Liver (tissue), 9 donors: ENCODE data around the gene EDIL3. TPM values are rescaled to one million over a fixed set of nuclear protein-coding genes. Genes with fewer than 3 reads are reported as not detected.

Experiments
- DNase-seq: peaks from one replicate; pipeline ENCODE4 v3.0.0-alpha.2; 2017; ENCODE audit warnings: low spot score
- H3K27ac ChIP-seq, 2 donors: one replicate each; pipeline ENCODE4 v1.7.0; 2013; ENCODE audit warnings: inconsistent platforms in 2 of 2, low read length in 2 of 2, control low read depth in 1 of 2, low read depth in 1 of 2, mild to moderate bottlenecking in 1 of 2
- H3K27me3 ChIP-seq, 4 donors: one replicate each; pipeline versions ENCODE4 v1.6.1 to v1.7.0; 2013; ENCODE audit warnings: low read length in 3 of 4, inconsistent platforms in 1 of 4, mild to moderate bottlenecking in 1 of 4, moderate library complexity in 1 of 4; ENCODE audit not compliant: control insufficient read depth in 4 of 4, insufficient read depth in 4 of 4
- H3K36me3 ChIP-seq, 4 donors: one replicate each; pipeline versions ENCODE4 v1.6.1 to v1.7.0; 2013; ENCODE audit warnings: low read length in 3 of 4, mild to moderate bottlenecking in 3 of 4, low read depth in 1 of 4, moderate library complexity in 1 of 4; ENCODE audit not compliant: control insufficient read depth in 4 of 4, insufficient read depth in 3 of 4
- H3K4me1 ChIP-seq, 4 donors: one replicate each; pipeline versions ENCODE4 v1.6.1 to v1.7.0; 2013; ENCODE audit warnings: low read length in 3 of 4, mild to moderate bottlenecking in 3 of 4, moderate library complexity in 1 of 4; ENCODE audit not compliant: control insufficient read depth in 4 of 4, insufficient read depth in 4 of 4
- H3K4me3 ChIP-seq, 3 donors: one replicate each; pipeline versions ENCODE4 v1.6.1 to v1.7.0; 2013; ENCODE audit warnings: low read length in 3 of 3, control low read depth in 1 of 3, low read depth in 1 of 3, mild to moderate bottlenecking in 1 of 3
- H3K9ac ChIP-seq, 2 donors: one replicate each; pipeline ENCODE4 v1.7.0; 2013; ENCODE audit warnings: low read length in 2 of 2, mild to moderate bottlenecking in 2 of 2, moderate library complexity in 2 of 2, control low read depth in 1 of 2, low read depth in 1 of 2
- H3K9me3 ChIP-seq, 4 donors: one replicate each; pipeline versions ENCODE4 v1.6.1 to v1.7.0; 2013; ENCODE audit warnings: low read length in 3 of 4; ENCODE audit not compliant: control insufficient read depth in 4 of 4
- EGR1 ChIP-seq, 2 donors: IDR thresholded peaks; 2 replicates each; pipeline ENCODE4 v1.6.1; 2016 to 2018; ENCODE audit warnings: antibody characterized with exemption in 2 of 2, low read depth in 2 of 2
- FOXA1 ChIP-seq: IDR thresholded peaks from 2 replicates; pipeline ENCODE4 v1.6.1; 2016; ENCODE audit warnings: antibody characterized with exemption
- FOXA2 ChIP-seq: IDR thresholded peaks from 2 replicates; pipeline ENCODE4 v1.6.1; 2016; ENCODE audit warnings: antibody characterized with exemption
- GABPA ChIP-seq, 2 donors: IDR thresholded peaks in 1 of 2; conservative IDR thresholded peaks in 1 of 2; 2 replicates each; pipeline ENCODE4 v1.6.1; 2016; ENCODE audit warnings: antibody characterized with exemption in 2 of 2, mild to moderate bottlenecking in 1 of 2, moderate library complexity in 1 of 2
- HNF4A ChIP-seq, 2 donors: conservative IDR thresholded peaks; 2 replicates each; pipeline ENCODE4 v1.6.1; 2016; ENCODE audit warnings: antibody characterized with exemption in 2 of 2, mild to moderate bottlenecking in 2 of 2
- HNF4G ChIP-seq: IDR thresholded peaks from 2 replicates; pipeline ENCODE4 v1.6.1; 2016; ENCODE audit warnings: antibody characterized with exemption
- JUND ChIP-seq, 2 donors: IDR thresholded peaks; 2 replicates each; pipeline ENCODE4 v1.6.1; 2016; ENCODE audit warnings: antibody characterized with exemption in 2 of 2
- NR2F2 ChIP-seq: IDR thresholded peaks from 2 replicates; pipeline ENCODE4 v1.6.1; 2016; ENCODE audit warnings: antibody characterized with exemption
- RAD21 ChIP-seq, 2 donors: IDR thresholded peaks; 2 replicates each; pipeline ENCODE4 v1.6.1; 2016; ENCODE audit warnings: antibody characterized with exemption in 2 of 2, mild to moderate bottlenecking in 2 of 2
- RXRA ChIP-seq, 2 donors: IDR thresholded peaks; 2 replicates each; pipeline ENCODE4 v1.6.1; 2017 to 2018; ENCODE audit warnings: antibody characterized with exemption in 2 of 2, mild to moderate bottlenecking in 1 of 2
- SP1 ChIP-seq: IDR thresholded peaks from 2 replicates; pipeline ENCODE4 v1.6.1; 2018; ENCODE audit warnings: antibody characterized with exemption, mild to moderate bottlenecking
- TAF1 ChIP-seq: conservative IDR thresholded peaks from 2 replicates; pipeline ENCODE4 v1.6.1; 2016; ENCODE audit warnings: antibody characterized with exemption, mild to moderate bottlenecking
- YY1 ChIP-seq: IDR thresholded peaks from 2 replicates; pipeline ENCODE4 v1.6.1; 2016; ENCODE audit warnings: antibody characterized with exemption, mild to moderate bottlenecking
- WGBS: extraction: QIAGEN DNeasy Blood & Tissue Kit; methylation state at CpG from one replicate; pipeline ENCODE4 v1.1.7; 2013; 5-methylcytosine and 5-hydroxymethylcytosine counted together
- polyA plus RNA-seq, 2 donors: library from polyadenylated mRNA; stranded (reverse) in 1 of 2; unstranded in 1 of 2; fragments of 200-250 nt in 1 of 2; fragments of >200 nt in 1 of 2; fragmentation: Nextera tagmentation in 1 of 2; extraction: Ambion mirVana in 1 of 2; gene quantifications; one replicate each; pipeline versions ENCODE4 v1.2.1 to v1.2.3, GENCODE V29; 2013 to 2015
- total RNA-seq, 2 donors: library from RNA; depleted of rRNA; stranded (reverse); fragments of >200 nt; gene quantifications; one replicate each; pipeline ENCODE4 v1.2.3, GENCODE V29; 2014
- TF ChIP-seq, protein P1 (sequence below): IDR thresholded peaks from 2 replicates; pipeline ENCODE4 v1.6.1; 2016; ENCODE audit warnings: antibody characterized with exemption
- TF ChIP-seq, protein P2 (sequence below): IDR thresholded peaks from 2 replicates; pipeline ENCODE4 v1.6.1; 2016; ENCODE audit warnings: antibody characterized with exemption
- TF ChIP-seq, protein P3 (sequence below): IDR thresholded peaks from 2 replicates; pipeline ENCODE4 v1.6.1; 2016; ENCODE audit warnings: antibody characterized with exemption, mild to moderate bottlenecking
- TF ChIP-seq, protein P4 (sequence below): IDR thresholded peaks from 2 replicates; pipeline ENCODE4 v1.6.1; 2016; ENCODE audit warnings: antibody characterized with exemption
- TF ChIP-seq, protein P5 (sequence below): fragments of 150-350 bp; IDR thresholded peaks from 2 replicates; pipeline ENCODE4 v1.5.1; 2017; ENCODE audit warnings: improper control_type of control experiment, low read depth, low read length; ENCODE audit not compliant: missing input control
- donor health status: healthy.
- donor health status: healthy.
- donor health status: healthy.
- donor health status: healthy.
- donor health status: healthy.

Gene EDIL3
- total and polyA plus RNA-seq, 4 donors, result 0.33 to 12.0 (median 0.76) TPM

DNA sequence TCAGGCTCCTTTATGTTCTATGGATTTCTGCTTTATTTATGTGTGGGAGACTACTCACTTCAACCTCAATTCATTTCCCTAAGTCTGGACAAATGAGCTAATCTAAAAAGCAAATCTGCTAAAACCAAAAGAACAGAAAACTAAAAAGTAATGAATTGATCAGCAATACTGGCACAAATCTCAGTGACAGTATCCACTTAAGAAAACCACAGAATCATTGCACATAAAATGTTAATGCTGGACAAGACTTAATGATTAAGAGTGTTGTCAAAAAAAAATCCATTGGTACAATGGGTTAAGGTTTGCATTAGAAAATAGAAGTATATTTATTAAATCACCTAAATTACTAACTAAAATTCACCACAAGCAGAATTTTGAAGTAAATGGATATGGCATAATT is 147.6 kb downstream of the EDIL3 start (continued):
- TF ChIP-seq, protein P1, sequence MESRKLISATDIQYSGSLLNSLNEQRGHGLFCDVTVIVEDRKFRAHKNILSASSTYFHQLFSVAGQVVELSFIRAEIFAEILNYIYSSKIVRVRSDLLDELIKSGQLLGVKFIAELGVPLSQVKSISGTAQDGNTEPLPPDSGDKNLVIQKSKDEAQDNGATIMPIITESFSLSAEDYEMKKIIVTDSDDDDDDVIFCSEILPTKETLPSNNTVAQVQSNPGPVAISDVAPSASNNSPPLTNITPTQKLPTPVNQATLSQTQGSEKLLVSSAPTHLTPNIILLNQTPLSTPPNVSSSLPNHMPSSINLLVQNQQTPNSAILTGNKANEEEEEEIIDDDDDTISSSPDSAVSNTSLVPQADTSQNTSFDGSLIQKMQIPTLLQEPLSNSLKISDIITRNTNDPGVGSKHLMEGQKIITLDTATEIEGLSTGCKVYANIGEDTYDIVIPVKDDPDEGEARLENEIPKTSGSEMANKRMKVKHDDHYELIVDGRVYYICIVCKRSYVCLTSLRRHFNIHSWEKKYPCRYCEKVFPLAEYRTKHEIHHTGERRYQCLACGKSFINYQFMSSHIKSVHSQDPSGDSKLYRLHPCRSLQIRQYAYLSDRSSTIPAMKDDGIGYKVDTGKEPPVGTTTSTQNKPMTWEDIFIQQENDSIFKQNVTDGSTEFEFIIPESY, result no peak
- TF ChIP-seq FOXA1, result no peak
- no peak for TF ChIP-seq SP1
- no peak for TF ChIP-seq EGR1 (IDR thresholded peaks at IDR 0.05; ENCODE audit: low read depth in 2 of 2)
- TF ChIP-seq, protein P2, sequence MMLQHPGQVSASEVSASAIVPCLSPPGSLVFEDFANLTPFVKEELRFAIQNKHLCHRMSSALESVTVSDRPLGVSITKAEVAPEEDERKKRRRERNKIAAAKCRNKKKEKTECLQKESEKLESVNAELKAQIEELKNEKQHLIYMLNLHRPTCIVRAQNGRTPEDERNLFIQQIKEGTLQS, result no peak
- no peak for TF ChIP-seq RAD21 (IDR thresholded peaks at IDR 0.05)
- TF ChIP-seq GABPA (IDR thresholded peaks at IDR 0.05 in 1 of 2, conservative IDR thresholded peaks at IDR 0.05 in 1 of 2), result no peak
- no peak for TF ChIP-seq JUND (IDR thresholded peaks at IDR 0.05)

DNA sequence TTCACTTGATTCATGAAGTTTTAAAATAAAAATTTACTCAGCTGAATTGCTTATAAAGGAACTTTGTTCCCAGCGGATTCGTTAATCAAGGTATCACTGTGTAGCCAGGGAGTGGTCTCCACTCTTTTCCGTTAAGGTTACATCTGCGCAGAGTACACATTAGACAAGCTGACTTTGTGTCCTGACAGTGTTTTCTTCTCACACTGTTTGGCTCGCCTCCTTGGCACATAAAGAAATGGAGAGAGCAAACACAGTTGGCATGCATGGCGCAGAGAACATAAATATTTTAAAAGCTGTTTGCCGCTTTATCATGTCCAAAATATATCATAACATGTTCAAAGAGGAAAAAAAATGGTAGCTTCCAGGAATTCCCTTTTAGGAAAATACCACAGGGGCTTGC is 153.2 kb downstream of the EDIL3 start:
- Histone ChIP-seq H3K27me3 (no peaks in the 10 kb centered on the region), H3K4me3 (no peak overlapping the region), H3K36me3 (no peaks in the 10 kb centered on the region), H3K27ac (no peak overlapping the region), H3K9ac (no peak overlapping the region), H3K4me1 (no peaks in the 10 kb centered on the region), H3K9me3 (no peaks in the 10 kb centered on the region)
- no peak for DNase-seq
- TF ChIP-seq HNF4G, result no peak
- TF ChIP-seq TAF1, result no peak
- no peak for TF ChIP-seq EGR1 (IDR thresholded peaks at IDR 0.05; ENCODE audit: low read depth in 2 of 2)
- WGBS, result 83% methylated on average over 7 of the region's 7 CpGs

DNA sequence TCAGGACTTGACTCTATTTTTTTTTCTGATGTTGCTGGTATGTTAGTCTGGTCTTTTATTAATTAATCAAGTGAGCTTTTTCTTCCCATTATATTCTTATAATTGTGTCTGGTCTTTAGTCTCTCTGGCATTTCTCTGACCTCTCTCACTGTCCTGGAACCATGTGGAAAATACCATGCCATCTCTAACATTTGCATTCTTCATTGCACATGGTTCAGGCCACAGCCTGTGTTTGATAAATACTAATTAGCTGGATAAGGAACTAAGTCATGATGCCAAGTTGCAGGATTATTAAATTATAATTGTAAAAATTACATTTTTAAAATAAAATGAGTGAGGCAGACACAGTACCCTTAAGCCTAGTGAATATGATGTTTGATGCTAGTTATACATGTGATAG is 155.6 kb downstream of the EDIL3 start:
- H3K4me3 ChIP-seq, result no peak overlapping the region
- H3K4me1 ChIP-seq, result no peaks in the 10 kb centered on the region
- TF ChIP-seq RAD21 (IDR thresholded peaks at IDR 0.05), result no peak
- TF ChIP-seq, protein P1, result no peak
- no peak for TF ChIP-seq TAF1
- no peak for TF ChIP-seq JUND (IDR thresholded peaks at IDR 0.05)
- no peak for TF ChIP-seq FOXA1
- TF ChIP-seq, protein P2, result no peak
- TF ChIP-seq HNF4A (conservative IDR thresholded peaks at IDR 0.05), result no peak
- TF ChIP-seq, protein P3, sequence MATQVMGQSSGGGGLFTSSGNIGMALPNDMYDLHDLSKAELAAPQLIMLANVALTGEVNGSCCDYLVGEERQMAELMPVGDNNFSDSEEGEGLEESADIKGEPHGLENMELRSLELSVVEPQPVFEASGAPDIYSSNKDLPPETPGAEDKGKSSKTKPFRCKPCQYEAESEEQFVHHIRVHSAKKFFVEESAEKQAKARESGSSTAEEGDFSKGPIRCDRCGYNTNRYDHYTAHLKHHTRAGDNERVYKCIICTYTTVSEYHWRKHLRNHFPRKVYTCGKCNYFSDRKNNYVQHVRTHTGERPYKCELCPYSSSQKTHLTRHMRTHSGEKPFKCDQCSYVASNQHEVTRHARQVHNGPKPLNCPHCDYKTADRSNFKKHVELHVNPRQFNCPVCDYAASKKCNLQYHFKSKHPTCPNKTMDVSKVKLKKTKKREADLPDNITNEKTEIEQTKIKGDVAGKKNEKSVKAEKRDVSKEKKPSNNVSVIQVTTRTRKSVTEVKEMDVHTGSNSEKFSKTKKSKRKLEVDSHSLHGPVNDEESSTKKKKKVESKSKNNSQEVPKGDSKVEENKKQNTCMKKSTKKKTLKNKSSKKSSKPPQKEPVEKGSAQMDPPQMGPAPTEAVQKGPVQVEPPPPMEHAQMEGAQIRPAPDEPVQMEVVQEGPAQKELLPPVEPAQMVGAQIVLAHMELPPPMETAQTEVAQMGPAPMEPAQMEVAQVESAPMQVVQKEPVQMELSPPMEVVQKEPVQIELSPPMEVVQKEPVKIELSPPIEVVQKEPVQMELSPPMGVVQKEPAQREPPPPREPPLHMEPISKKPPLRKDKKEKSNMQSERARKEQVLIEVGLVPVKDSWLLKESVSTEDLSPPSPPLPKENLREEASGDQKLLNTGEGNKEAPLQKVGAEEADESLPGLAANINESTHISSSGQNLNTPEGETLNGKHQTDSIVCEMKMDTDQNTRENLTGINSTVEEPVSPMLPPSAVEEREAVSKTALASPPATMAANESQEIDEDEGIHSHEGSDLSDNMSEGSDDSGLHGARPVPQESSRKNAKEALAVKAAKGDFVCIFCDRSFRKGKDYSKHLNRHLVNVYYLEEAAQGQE, result no peak
- TF ChIP-seq, protein P4, sequence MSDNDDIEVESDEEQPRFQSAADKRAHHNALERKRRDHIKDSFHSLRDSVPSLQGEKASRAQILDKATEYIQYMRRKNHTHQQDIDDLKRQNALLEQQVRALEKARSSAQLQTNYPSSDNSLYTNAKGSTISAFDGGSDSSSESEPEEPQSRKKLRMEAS, result no peak
- no peak for TF ChIP-seq EGR1 (IDR thresholded peaks at IDR 0.05; ENCODE audit: low read depth in 2 of 2)
- TF ChIP-seq SP1, result no peak
- no peak for TF ChIP-seq HNF4G
- no peak for TF ChIP-seq FOXA2
- TF ChIP-seq NR2F2, result no peak
- no peak for TF ChIP-seq RXRA (IDR thresholded peaks at IDR 0.05)
- TF ChIP-seq, protein P5, sequence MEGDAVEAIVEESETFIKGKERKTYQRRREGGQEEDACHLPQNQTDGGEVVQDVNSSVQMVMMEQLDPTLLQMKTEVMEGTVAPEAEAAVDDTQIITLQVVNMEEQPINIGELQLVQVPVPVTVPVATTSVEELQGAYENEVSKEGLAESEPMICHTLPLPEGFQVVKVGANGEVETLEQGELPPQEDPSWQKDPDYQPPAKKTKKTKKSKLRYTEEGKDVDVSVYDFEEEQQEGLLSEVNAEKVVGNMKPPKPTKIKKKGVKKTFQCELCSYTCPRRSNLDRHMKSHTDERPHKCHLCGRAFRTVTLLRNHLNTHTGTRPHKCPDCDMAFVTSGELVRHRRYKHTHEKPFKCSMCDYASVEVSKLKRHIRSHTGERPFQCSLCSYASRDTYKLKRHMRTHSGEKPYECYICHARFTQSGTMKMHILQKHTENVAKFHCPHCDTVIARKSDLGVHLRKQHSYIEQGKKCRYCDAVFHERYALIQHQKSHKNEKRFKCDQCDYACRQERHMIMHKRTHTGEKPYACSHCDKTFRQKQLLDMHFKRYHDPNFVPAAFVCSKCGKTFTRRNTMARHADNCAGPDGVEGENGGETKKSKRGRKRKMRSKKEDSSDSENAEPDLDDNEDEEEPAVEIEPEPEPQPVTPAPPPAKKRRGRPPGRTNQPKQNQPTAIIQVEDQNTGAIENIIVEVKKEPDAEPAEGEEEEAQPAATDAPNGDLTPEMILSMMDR, result no peak
- TF ChIP-seq YY1, result no peak
- no peak for TF ChIP-seq GABPA (IDR thresholded peaks at IDR 0.05 in 1 of 2, conservative IDR thresholded peaks at IDR 0.05 in 1 of 2)
- DNase-seq, result no peak
- no peaks in the 10 kb centered on the region for H3K9me3 ChIP-seq
- H3K36me3 ChIP-seq, result no peaks in the 10 kb centered on the region
- no peaks in the 10 kb centered on the region for H3K27me3 ChIP-seq
- H3K9ac ChIP-seq, result no peak overlapping the region
- no peak overlapping the region for H3K27ac ChIP-seq
